H1 (cell line): ENCODE measurements around the gene PRSS53. TPM values are rescaled to one million over a fixed set of nuclear protein-coding genes. Genes with fewer than 3 reads are reported as not detected.

ENCODE experiments used
- ATF2 ChIP-seq: IDR thresholded peaks from 2 replicates; pipeline ENCODE4 v1.6.1; 2012; ENCODE audit warnings: low read length, inconsistent platforms
- BRCA1 ChIP-seq: IDR thresholded peaks from 2 replicates; pipeline ENCODE4 v1.6.1; 2012; ENCODE audit warnings: low read depth, low read length, improper control_type of control experiment
- CBX5 ChIP-seq: fragments of 300-800, 300-1000 bp; sonication (generic); IDR thresholded peaks from 2 replicates; pipeline ENCODE4 v1.7.1; 2016; ENCODE audit warnings: antibody characterized with exemption, low read length, low read depth
- CBX8 ChIP-seq: fragments of 300-800, 300-1000 bp; sonication (generic); IDR thresholded peaks from 2 replicates; pipeline ENCODE4 v1.7.1; 2016; ENCODE audit warnings: low read depth, low read length, borderline replicate concordance
- CREB1 ChIP-seq: IDR thresholded peaks from 2 replicates; pipeline ENCODE4 v1.6.1; 2012; ENCODE audit warnings: inconsistent platforms
- EZH2 ChIP-seq: fragments of 200-600 bp; sonication (generic); IDR thresholded peaks from 2 replicates; pipeline ENCODE4 v1.7.1; 2012; ENCODE audit warnings: low read depth, mild to moderate bottlenecking, moderate library complexity, low read length, inconsistent platforms; ENCODE audit not compliant: severe bottlenecking
- GABPA ChIP-seq: IDR thresholded peaks from 2 replicates; pipeline ENCODE4 v1.6.1; 2011; ENCODE audit warnings: mild to moderate bottlenecking, low read length, moderate library complexity, borderline replicate concordance; ENCODE audit not compliant: insufficient read depth
- GTF2F1 ChIP-seq: IDR thresholded peaks from 2 replicates; pipeline ENCODE4 v1.6.1; 2012; ENCODE audit warnings: low read depth, low read length, improper control_type of control experiment, borderline replicate concordance
- HDAC2 ChIP-seq, 2 experiments: fragments of 300-600 bp in 1 of 2; sonication (generic) in 1 of 2; IDR thresholded peaks; 2 replicates each; pipeline ENCODE4 v1.6.1; 2011 to 2012; ENCODE audit warnings: low read depth in 2 of 2, low read length in 2 of 2, mild to moderate bottlenecking in 2 of 2, moderate library complexity in 2 of 2, borderline replicate concordance in 1 of 2, inconsistent platforms in 1 of 2
- JUN ChIP-seq: IDR thresholded peaks from 2 replicates; pipeline ENCODE4 v1.6.1; 2011; ENCODE audit warnings: low read depth, mild to moderate bottlenecking, improper control_type of control experiment, low read length
- KDM1A ChIP-seq: fragments of 200-600, 300-600 bp; sonication (generic); IDR thresholded peaks from 2 replicates; pipeline ENCODE4 v1.7.1; 2016; ENCODE audit warnings: mild to moderate bottlenecking, low read length, borderline replicate concordance
- KDM4A ChIP-seq: IDR thresholded peaks from one replicate; pipeline ENCODE4 v1.7.1; 2012; ENCODE audit warnings: low read depth, mild to moderate bottlenecking, moderate library complexity, low read length, inconsistent platforms; ENCODE audit not compliant: severe bottlenecking
- NANOG ChIP-seq: IDR thresholded peaks from 2 replicates; pipeline ENCODE4 v1.6.1; 2011; ENCODE audit warnings: low read length, low read depth, mild to moderate bottlenecking, inconsistent platforms; ENCODE audit not compliant: insufficient read depth, poor library complexity, severe bottlenecking
- PHF8 ChIP-seq: fragments of 200-600 bp; sonication (generic); conservative IDR thresholded peaks from 2 replicates; pipeline ENCODE4 v1.7.1; 2012; ENCODE audit warnings: low read depth, mild to moderate bottlenecking, inconsistent platforms, low read length, moderate library complexity
- RNF2 ChIP-seq: fragments of 200-900, 300-1000 bp; sonication (generic); IDR thresholded peaks from 2 replicates; pipeline ENCODE4 v1.7.1; 2016; ENCODE audit warnings: borderline replicate concordance, low read depth, mild to moderate bottlenecking, antibody characterized with exemption, low read length; ENCODE audit not compliant: poor library complexity, severe bottlenecking; ENCODE audit errors: missing control alignments
- TCF12 ChIP-seq: IDR thresholded peaks from 2 replicates; pipeline ENCODE4 v1.6.1; 2011; ENCODE audit warnings: low read depth, mild to moderate bottlenecking, low read length
- polyA plus RNA-seq, 7 experiments: library from polyadenylated mRNA; depleted of rRNA in 3 of 7; stranded (reverse) in 5 of 7; unstranded in 2 of 7; fragments of >200 nt in 5 of 7; fragments of 200-250 nt in 2 of 7; gene quantifications; 1 replicate in 5 of 7; 2 replicates in 1 of 7; 4 replicates in 1 of 7; pipeline versions ENCODE4 v1.2.1 to v1.2.3, GENCODE V29; 2011 to 2013; ENCODE audit warnings: missing spikeins in 2 of 7, mixed read lengths in 2 of 7
- total RNA-seq: library from RNA; stranded (reverse); fragmentation: NEBNext Ultra II Directional; extraction: Animal tissue kit (Norgen Biotek cat#: 25700); gene quantifications from 2 replicates; pipeline ENCODE4 v1.2.1, GENCODE V29; 2021
- TF ChIP-seq, protein P1 (sequence below): IDR thresholded peaks from 2 replicates; pipeline ENCODE4 v1.6.1; 2011; ENCODE audit warnings: low read length, improper control_type of control experiment

Gene PRSS53
- total and polyA plus RNA-seq, 2 of the 8 experiments (the other 6 are each of a cell fraction or from before 2014, with no cell fraction given), result 1.7 to 2.6 TPM

- no peak for TF ChIP-seq CBX8
- TF ChIP-seq GTF2F1, result no peak
- TF ChIP-seq HDAC2 (IDR thresholded peaks at IDR 0.05; ENCODE audit: borderline replicate concordance in 1 of 2, low read depth in 2 of 2, low read length in 2 of 2), result no peak
- TF ChIP-seq RNF2, result no peak
- no peak for TF ChIP-seq CBX5
- TF ChIP-seq GABPA, result no peak; the same call in 1 of the 2 replicates
- TF ChIP-seq TCF12, result no peak
- peak; percentile 79 for TF ChIP-seq KDM4A
- no peak for TF ChIP-seq ATF2
- TF ChIP-seq, protein P1, sequence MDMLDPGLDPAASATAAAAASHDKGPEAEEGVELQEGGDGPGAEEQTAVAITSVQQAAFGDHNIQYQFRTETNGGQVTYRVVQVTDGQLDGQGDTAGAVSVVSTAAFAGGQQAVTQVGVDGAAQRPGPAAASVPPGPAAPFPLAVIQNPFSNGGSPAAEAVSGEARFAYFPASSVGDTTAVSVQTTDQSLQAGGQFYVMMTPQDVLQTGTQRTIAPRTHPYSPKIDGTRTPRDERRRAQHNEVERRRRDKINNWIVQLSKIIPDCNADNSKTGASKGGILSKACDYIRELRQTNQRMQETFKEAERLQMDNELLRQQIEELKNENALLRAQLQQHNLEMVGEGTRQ, result no peak
- TF ChIP-seq BRCA1, result no peak
- 0 out of 2 replicates have a peak, but pooled peaks have one; percentile 12 for TF ChIP-seq CREB1
- no peak for TF ChIP-seq JUN
- peak; percentile 55 for TF ChIP-seq PHF8
- TF ChIP-seq NANOG, result no peak
- TF ChIP-seq EZH2, result no peak
- TF ChIP-seq KDM1A, result peak; percentile 99
These were observed 15.4 kb downstream of the PRSS53 start (continued) for GRCh38 chr16:31073142-31073969.
